SK-N-SH (cell line): ENCODE measurements around the gene AIRE. TPM values are rescaled to one million over a fixed set of nuclear protein-coding genes. Genes with fewer than 3 reads are reported as not detected.

ENCODE experiments used
- CTCF ChIA-PET: fragments of 300-600, 350-600 bp; formaldehyde crosslinking; extraction: SDS; loops from one replicate; lab custom pipeline; 2021; lab: Yijun Ruan, JAX
- POLR2A ChIA-PET: fragments of 350-600 bp; sonication (Branson Sonifier 250); formaldehyde crosslinking; extraction: SDS; loops from one replicate; lab custom pipeline; 2020; ENCODE audit warnings: antibody characterized with exemption, inconsistent platforms; lab: Yijun Ruan, JAX
- DNase-seq: peaks from one replicate; pipeline ENCODE4 v3.0.0; 2012
- H2AFZ ChIP-seq: fragments of 200-600 bp; sonication (generic); 2 replicates; pipeline ENCODE4 v1.8.1; 2016; ENCODE audit warnings: antibody characterized with exemption, mild to moderate bottlenecking, low read depth
- H3F3A ChIP-seq: fragments of 200-600 bp; sonication (generic); replicated peaks from 2 replicates; pipeline ENCODE3; 2016; ENCODE audit warnings: antibody characterized with exemption, mild to moderate bottlenecking; ENCODE audit not compliant: insufficient read depth
- H3K27ac ChIP-seq, 2 experiments: fragments of 200-500 bp in 1 of 2; fragments of 200-600 bp in 1 of 2; sonication (Bioruptor generic) in 1 of 2; sonication (generic), shearing (Covaris generic) in 1 of 2; 2 replicates each; pipeline versions ENCODE4 v1.5.1 to v1.6.1; 2014 to 2016; ENCODE audit warnings: low read depth in 2 of 2, inconsistent platforms in 1 of 2, low read length in 1 of 2, mild to moderate bottlenecking in 1 of 2, mixed read lengths in 1 of 2
- H3K27me3 ChIP-seq: fragments of 200-600 bp; sonication (generic), shearing (Covaris generic); 2 replicates; pipeline ENCODE4 v1.6.1; 2016; ENCODE audit warnings: mixed run types; ENCODE audit not compliant: insufficient read depth
- H3K36me3 ChIP-seq, 2 experiments: fragments of 200-500 bp in 1 of 2; fragments of 200-600 bp in 1 of 2; sonication (Bioruptor generic) in 1 of 2; sonication (generic) in 1 of 2; replicated peaks in 1 of 2; 2 replicates each; pipeline versions ENCODE3 to v1.5.1; 2014 to 2016; ENCODE audit warnings: low read length in 1 of 2, mild to moderate bottlenecking in 1 of 2; ENCODE audit not compliant: insufficient read depth in 2 of 2, control insufficient read depth in 1 of 2
- H3K4me1 ChIP-seq, 2 experiments: fragments of 200-500 bp in 1 of 2; fragments of 200-600 bp in 1 of 2; sonication (Bioruptor generic) in 1 of 2; sonication (generic), shearing (Covaris generic) in 1 of 2; 2 replicates each; pipeline versions ENCODE4 v1.5.1 to v1.6.1; 2014 to 2016; ENCODE audit warnings: low read depth in 1 of 2, low read length in 1 of 2, mixed run types in 1 of 2; ENCODE audit not compliant: insufficient read depth in 2 of 2, control insufficient read depth in 1 of 2
- H3K4me2 ChIP-seq: fragments of 200-600 bp; sonication (generic), shearing (Covaris generic); 2 replicates; pipeline ENCODE4 v1.6.1; 2017; ENCODE audit warnings: mixed run types
- H3K4me3 ChIP-seq, 2 experiments: fragments of 200-500 bp in 1 of 2; fragments of 200-600 bp in 1 of 2; sonication (Bioruptor generic) in 1 of 2; sonication (generic), shearing (Covaris generic) in 1 of 2; 2 replicates each; pipeline versions ENCODE4 v1.5.1 to v1.8.1; 2014 to 2016; ENCODE audit warnings: low read depth in 2 of 2, inconsistent platforms in 1 of 2, low read length in 1 of 2, mild to moderate bottlenecking in 1 of 2, mixed read lengths in 1 of 2, moderate library complexity in 1 of 2
- H3K79me2 ChIP-seq: fragments of 200-600 bp; sonication (generic); 2 replicates; pipeline ENCODE4 v1.8.1; 2017; ENCODE audit warnings: mild to moderate bottlenecking; ENCODE audit not compliant: insufficient read depth
- H3K9ac ChIP-seq: fragments of 200-600 bp; sonication (generic); 2 replicates; pipeline ENCODE4 v1.6.1; 2017; ENCODE audit warnings: mixed run types
- H3K9me2 ChIP-seq: fragments of 200-600 bp; sonication (generic); 2 replicates; pipeline ENCODE4 v1.6.1; 2017; ENCODE audit warnings: mixed run types
- H3K9me3 ChIP-seq: fragments of 200-600 bp; sonication (generic); 2 replicates; pipeline ENCODE4 v1.6.1; 2017; ENCODE audit warnings: mixed run types, mild to moderate bottlenecking, moderate library complexity
- H4K20me1 ChIP-seq: fragments of 200-600 bp; sonication (generic); 2 replicates; pipeline ENCODE4 v1.6.1; 2017; ENCODE audit warnings: mild to moderate bottlenecking, mixed run types; ENCODE audit not compliant: insufficient read depth
- CHD2 ChIP-seq: fragments of 150-350 bp; IDR thresholded peaks from 2 replicates; pipeline ENCODE4 v1.6.1; 2018; ENCODE audit warnings: low read length; ENCODE audit not compliant: partially characterized antibody
- ELF1 ChIP-seq: IDR thresholded peaks from 2 replicates; pipeline ENCODE4 v1.4.0; 2012
- EZH2phosphoT487 ChIP-seq: fragments of 200-600 bp; sonication (generic); IDR thresholded peaks from 2 replicates; pipeline ENCODE4 v1.6.1; 2017; ENCODE audit warnings: low read depth, mixed run types, mild to moderate bottlenecking, antibody characterized with exemption, moderate library complexity, borderline replicate concordance
- FOSL2 ChIP-seq: IDR thresholded peaks from 2 replicates; pipeline ENCODE4 v1.4.0; 2012; ENCODE audit warnings: low read depth, mild to moderate bottlenecking, moderate library complexity, borderline replicate concordance
- FOXM1 ChIP-seq: IDR thresholded peaks from 2 replicates; pipeline ENCODE4 v1.4.0; 2012; ENCODE audit warnings: low read depth, mild to moderate bottlenecking
- MEF2A ChIP-seq: IDR thresholded peaks from 2 replicates; pipeline ENCODE4 v1.4.0; 2012; ENCODE audit warnings: low read depth, borderline replicate concordance
- MXI1 ChIP-seq: IDR thresholded peaks from 2 replicates; pipeline ENCODE4 v1.6.1; 2012; ENCODE audit warnings: mild to moderate bottlenecking, low read depth, low read length, improper control_type of control experiment
- NFIC ChIP-seq: IDR thresholded peaks from 2 replicates; pipeline ENCODE4 v1.4.0; 2012; ENCODE audit warnings: borderline replicate concordance
- RAD21 ChIP-seq: IDR thresholded peaks from 2 replicates; pipeline ENCODE4 v1.6.1; 2012; ENCODE audit warnings: mild to moderate bottlenecking, low read length
- RCOR1 ChIP-seq: fragments of 150-350 bp; IDR thresholded peaks from 2 replicates; pipeline ENCODE4 v1.6.1; 2017; ENCODE audit warnings: antibody characterized with exemption, low read length
- RXRA ChIP-seq: IDR thresholded peaks from 2 replicates; pipeline ENCODE4 v1.4.0; 2012; ENCODE audit warnings: low read depth, mild to moderate bottlenecking, borderline replicate concordance
- WGBS: methylation state at CpG from one replicate; pipeline ENCODE4 v1.1.6; 2017; ENCODE audit warnings: low lambda C conversion rate; 5-methylcytosine and 5-hydroxymethylcytosine counted together
- polyA plus RNA-seq, 3 experiments: library from polyadenylated mRNA; depleted of rRNA; stranded (reverse); fragments of >200 nt; gene quantifications; 2 replicates each; pipeline ENCODE4 v1.2.3, GENCODE V29; 2012
- TF ChIP-seq, protein P1 (sequence below): fragments of 150-350 bp; IDR thresholded peaks from 2 replicates; pipeline ENCODE4 v1.6.1; 2016; ENCODE audit warnings: mild to moderate bottlenecking, low read depth, low read length
- TF ChIP-seq, protein P2 (sequence below): IDR thresholded peaks from 2 replicates; pipeline ENCODE4 v1.4.0; 2012; ENCODE audit warnings: low read depth, borderline replicate concordance
- TF ChIP-seq, protein P3 (sequence below): IDR thresholded peaks from 2 replicates; pipeline ENCODE4 v1.4.0; 2012; ENCODE audit warnings: low read depth, borderline replicate concordance

Gene AIRE
- polyA plus RNA-seq, 1 of the 3 experiments (the other 2 are of a cell fraction): not detected

- no peaks in the 10 kb centered on the region for H3K27me3 ChIP-seq
- no peak overlapping the region for H2AFZ ChIP-seq
- H3K9ac ChIP-seq: no peak overlapping the region
- ChIA-PET CTCF (interaction anchor here (0.7 to 3.3 kb wide), 4 partner anchors 12 to 18 kb away, joined by 3 to 16 read pairs (median 4); no protein-coding TSS in a partner anchor), POLR2A (no interaction called here)
- H3K4me1 ChIP-seq: no peaks in the 10 kb centered on the region
- H3K9me2 ChIP-seq: no peaks in the 10 kb centered on the region
- peaks cover 0 to 24% of the 10 kb centered on the region in 2 experiments for H3K36me3 ChIP-seq
- H3F3A ChIP-seq: no peaks in the 10 kb centered on the region
- no peaks in the 10 kb centered on the region for H3K9me3 ChIP-seq
- peaks cover 16% of the 10 kb centered on the region for H3K79me2 ChIP-seq
- no peak overlapping the region for H3K4me2 ChIP-seq
- H3K4me3 ChIP-seq: no peak overlapping the region
- DNase-seq: no peak
- 96% methylated on average over 20 of the region's 28 CpGs for WGBS
- no peak overlapping the region for H3K27ac ChIP-seq
- peaks cover 15% of the 10 kb centered on the region; the same call in 1 of the 2 replicates for H4K20me1 ChIP-seq
- TF ChIP-seq, protein P1, sequence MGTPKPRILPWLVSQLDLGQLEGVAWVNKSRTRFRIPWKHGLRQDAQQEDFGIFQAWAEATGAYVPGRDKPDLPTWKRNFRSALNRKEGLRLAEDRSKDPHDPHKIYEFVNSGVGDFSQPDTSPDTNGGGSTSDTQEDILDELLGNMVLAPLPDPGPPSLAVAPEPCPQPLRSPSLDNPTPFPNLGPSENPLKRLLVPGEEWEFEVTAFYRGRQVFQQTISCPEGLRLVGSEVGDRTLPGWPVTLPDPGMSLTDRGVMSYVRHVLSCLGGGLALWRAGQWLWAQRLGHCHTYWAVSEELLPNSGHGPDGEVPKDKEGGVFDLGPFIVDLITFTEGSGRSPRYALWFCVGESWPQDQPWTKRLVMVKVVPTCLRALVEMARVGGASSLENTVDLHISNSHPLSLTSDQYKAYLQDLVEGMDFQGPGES: no peak
- no peak for TF ChIP-seq NFIC
- no peak for TF ChIP-seq ELF1
- no peak for TF ChIP-seq FOXM1
- no peak for TF ChIP-seq CHD2
- TF ChIP-seq EZH2phosphoT487: no peak
- TF ChIP-seq MEF2A: no peak
- TF ChIP-seq, protein P2, sequence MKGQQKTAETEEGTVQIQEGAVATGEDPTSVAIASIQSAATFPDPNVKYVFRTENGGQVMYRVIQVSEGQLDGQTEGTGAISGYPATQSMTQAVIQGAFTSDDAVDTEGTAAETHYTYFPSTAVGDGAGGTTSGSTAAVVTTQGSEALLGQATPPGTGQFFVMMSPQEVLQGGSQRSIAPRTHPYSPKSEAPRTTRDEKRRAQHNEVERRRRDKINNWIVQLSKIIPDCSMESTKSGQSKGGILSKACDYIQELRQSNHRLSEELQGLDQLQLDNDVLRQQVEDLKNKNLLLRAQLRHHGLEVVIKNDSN: no peak
- TF ChIP-seq FOSL2: no peak
- no peak for TF ChIP-seq MXI1
- no peak for TF ChIP-seq RCOR1
Measured at GRCh38 chr21:44310628-44311507, 25.2 kb downstream of the AIRE start.

GRCh38 chr21:44312089-44312488 is 26.4 kb downstream of the AIRE start:
- TF ChIP-seq, protein P1: no peak
- TF ChIP-seq, protein P3, sequence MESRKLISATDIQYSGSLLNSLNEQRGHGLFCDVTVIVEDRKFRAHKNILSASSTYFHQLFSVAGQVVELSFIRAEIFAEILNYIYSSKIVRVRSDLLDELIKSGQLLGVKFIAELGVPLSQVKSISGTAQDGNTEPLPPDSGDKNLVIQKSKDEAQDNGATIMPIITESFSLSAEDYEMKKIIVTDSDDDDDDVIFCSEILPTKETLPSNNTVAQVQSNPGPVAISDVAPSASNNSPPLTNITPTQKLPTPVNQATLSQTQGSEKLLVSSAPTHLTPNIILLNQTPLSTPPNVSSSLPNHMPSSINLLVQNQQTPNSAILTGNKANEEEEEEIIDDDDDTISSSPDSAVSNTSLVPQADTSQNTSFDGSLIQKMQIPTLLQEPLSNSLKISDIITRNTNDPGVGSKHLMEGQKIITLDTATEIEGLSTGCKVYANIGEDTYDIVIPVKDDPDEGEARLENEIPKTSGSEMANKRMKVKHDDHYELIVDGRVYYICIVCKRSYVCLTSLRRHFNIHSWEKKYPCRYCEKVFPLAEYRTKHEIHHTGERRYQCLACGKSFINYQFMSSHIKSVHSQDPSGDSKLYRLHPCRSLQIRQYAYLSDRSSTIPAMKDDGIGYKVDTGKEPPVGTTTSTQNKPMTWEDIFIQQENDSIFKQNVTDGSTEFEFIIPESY: no peak
- no peak for TF ChIP-seq EZH2phosphoT487
- TF ChIP-seq RAD21: no peak
- no peak for TF ChIP-seq NFIC
- no peak for TF ChIP-seq RXRA
- TF ChIP-seq, all 33 proteins: peak for 0
- 93% methylated on average over 9 of the region's 22 CpGs for WGBS
- no peak overlapping the region for H2AFZ ChIP-seq
- no peaks in the 10 kb centered on the region for H3K9me3 ChIP-seq
- peaks cover 0 to 26% of the 10 kb centered on the region in 2 experiments for H3K36me3 ChIP-seq
- no peak overlapping the region for H3K9ac ChIP-seq
- H3K79me2 ChIP-seq: peaks cover 8% of the 10 kb centered on the region; the same call in 1 of the 2 replicates
- H3K27me3 ChIP-seq: no peaks in the 10 kb centered on the region
- H3K9me2 ChIP-seq: no peaks in the 10 kb centered on the region
- ChIA-PET CTCF (interaction anchor here (2.1 kb wide), 1 partner anchor 15 kb away, joined by 5 read pairs; no protein-coding TSS in a partner anchor), POLR2A (no interaction called here)
- H4K20me1 ChIP-seq: peaks cover 7% of the 10 kb centered on the region; the same call in 1 of the 2 replicates
- no peak overlapping the region for H3K4me2 ChIP-seq
- no peaks in the 10 kb centered on the region for H3K4me1 ChIP-seq
- DNase-seq: no peak
- no peak overlapping the region for H3K4me3 ChIP-seq
- no peak overlapping the region for H3K27ac ChIP-seq
- H3F3A ChIP-seq: no peaks in the 10 kb centered on the region
